Smooth muscle cell (in vitro differentiated cells): ENCODE measurements around the gene FAM170B. TPM values are rescaled to one million over a fixed set of nuclear protein-coding genes. Genes with fewer than 3 reads are reported as not detected.

Experiments
- DNase-seq: peaks from one replicate; lab custom pipeline; 2025; ENCODE audit not compliant: unreplicated experiment; lab: John Stamatoyannopoulos, UW
- H2AFZ ChIP-seq: fragments of 200-600 bp; sonication (generic); 2 replicates; pipeline ENCODE4 v1.6.0; 2016; ENCODE audit warnings: antibody characterized with exemption, low read depth, mild to moderate bottlenecking
- H3F3A ChIP-seq: fragments of 200-600 bp; sonication (generic); 2 replicates; pipeline ENCODE4 v1.6.0; 2017; ENCODE audit warnings: antibody characterized with exemption, low read depth
- H3K27ac ChIP-seq: fragments of 200-600 bp; sonication (generic); 2 replicates; pipeline ENCODE4 v1.5.1; 2016; ENCODE audit warnings: low read depth, mild to moderate bottlenecking
- H3K27me3 ChIP-seq: fragments of 200-600 bp; sonication (generic); 2 replicates; pipeline ENCODE4 v1.6.1; 2016; ENCODE audit warnings: low read depth, mild to moderate bottlenecking
- H3K36me3 ChIP-seq: fragments of 200-600 bp; sonication (generic); 2 replicates; pipeline ENCODE4 v1.5.1; 2016; ENCODE audit warnings: low read depth
- H3K4me1 ChIP-seq: fragments of 200-600 bp; sonication (generic); 2 replicates; pipeline ENCODE4 v1.5.1; 2016; ENCODE audit warnings: low read depth
- H3K4me2 ChIP-seq: fragments of 200-600 bp; sonication (generic); 2 replicates; pipeline ENCODE4 v1.6.0; 2016; ENCODE audit warnings: mild to moderate bottlenecking
- H3K4me3 ChIP-seq: fragments of 200-600 bp; sonication (generic); 2 replicates; pipeline ENCODE4 v1.5.1; 2016; ENCODE audit warnings: mild to moderate bottlenecking
- H3K79me2 ChIP-seq: fragments of 200-600 bp; sonication (generic); 2 replicates; pipeline ENCODE4 v1.6.0; 2016; ENCODE audit warnings: low read depth, mild to moderate bottlenecking
- H3K9ac ChIP-seq: fragments of 200-600 bp; sonication (generic); 2 replicates; pipeline ENCODE4 v1.6.0; 2016; ENCODE audit warnings: low read depth
- H3K9me3 ChIP-seq: fragments of 200-600 bp; sonication (generic); replicated peaks from 2 replicates; pipeline ENCODE4 v1.5.1; 2016; ENCODE audit warnings: low read depth
- H4K20me1 ChIP-seq: fragments of 200-600 bp; sonication (generic); 2 replicates; pipeline ENCODE4 v1.6.0; 2016; ENCODE audit warnings: low read depth
- CTCF ChIP-seq: fragments of 200-600 bp; sonication (generic); IDR thresholded peaks from 2 replicates; pipeline ENCODE4 v1.5.1; 2017; ENCODE audit warnings: borderline replicate concordance, mild to moderate bottlenecking, antibody characterized with exemption; ENCODE audit not compliant: insufficient read depth, poor library complexity, severe bottlenecking
- WGBS: methylation state at CpG from one replicate; pipeline ENCODE4 v1.1.7; 2016; ENCODE audit warnings: low lambda C conversion rate; 5-methylcytosine and 5-hydroxymethylcytosine counted together
- polyA plus RNA-seq: library from polyadenylated mRNA; unstranded; fragments of >200 nt; fragmentation: Nextera tagmentation; extraction: Ambion mirVana; gene quantifications from 2 replicates; pipeline ENCODE4 v1.2.1, GENCODE V29; 2016
- total RNA-seq: library from RNA; depleted of rRNA; stranded (reverse); fragments of >200 nt; gene quantifications from 2 replicates; pipeline ENCODE4 v1.2.3, GENCODE V29; 2014

The FAM170B gene
- total and polyA plus RNA-seq, 2 experiments from 2014 or later: not detected

GRCh38 chr10:49154641-49155040, 20.8 kb upstream of the FAM170B start:
- Histone ChIP-seq H3K36me3 (no peaks in the 10 kb centered on the region), H4K20me1 (no peaks in the 10 kb centered on the region), H3K79me2 (no peaks in the 10 kb centered on the region), H3K4me1 (no peaks in the 10 kb centered on the region), H3F3A (no peaks in the 10 kb centered on the region), H3K9ac (no peak overlapping the region), H2AFZ (no peak overlapping the region), H3K27ac (no peak overlapping the region), H3K9me3 (no peaks in the 10 kb centered on the region), H3K4me3 (no peak overlapping the region), H3K27me3 (peaks cover 10% of the 10 kb centered on the region), H3K4me2 (no peak overlapping the region)
- TF ChIP-seq CTCF: no peak
- 91% methylated on average over 6 of the region's 6 CpGs for WGBS
- DNase-seq: no peak

DNA sequence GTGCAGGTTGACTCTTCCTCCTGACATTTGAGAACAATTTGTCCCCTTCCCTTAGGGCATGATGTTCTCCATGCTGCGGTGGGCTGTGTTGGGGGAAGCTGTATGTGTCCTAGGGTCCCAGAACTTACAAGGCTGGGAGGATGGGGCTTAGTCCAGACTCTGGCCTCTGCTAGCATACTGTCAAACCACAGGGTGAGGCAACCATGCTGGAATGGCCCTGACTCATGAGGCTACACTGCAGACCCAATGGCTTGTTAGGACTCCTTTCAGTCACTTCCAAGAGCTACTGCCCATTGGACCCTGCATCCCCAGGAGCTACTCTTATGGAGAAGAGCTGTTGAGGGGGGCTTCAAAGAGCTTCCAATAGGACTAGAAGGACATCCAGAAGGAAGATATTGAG, 20.1 kb upstream of the FAM170B start:
- peak overlapping the region; percentile 17 for H2AFZ ChIP-seq
- no peak for DNase-seq

DNA sequence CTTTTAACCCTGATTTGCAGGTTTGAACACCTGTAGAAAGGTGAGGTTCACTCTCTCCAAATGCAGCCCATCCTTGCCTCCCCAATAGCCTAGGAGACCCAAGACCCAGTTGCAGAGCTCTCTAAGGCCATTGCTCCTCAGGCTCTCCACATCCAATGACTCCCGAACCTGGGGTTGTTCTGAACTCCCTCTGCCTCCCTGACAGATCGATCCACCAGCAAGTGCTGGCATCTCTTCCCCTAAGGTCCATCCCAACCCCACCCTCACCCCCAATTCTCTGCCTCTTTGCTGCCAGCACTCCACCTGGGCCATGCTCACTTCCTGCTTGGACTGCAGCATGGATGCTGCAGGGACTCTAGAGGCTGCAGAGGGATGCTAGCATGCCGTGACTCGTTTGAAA, 19.3 kb upstream of the FAM170B start:
- Histone ChIP-seq H3K36me3 (no peaks in the 10 kb centered on the region), H3K27ac (no peak overlapping the region), H3K4me2 (no peak overlapping the region), H3K4me3 (no peak overlapping the region), H3K9me3 (no peaks in the 10 kb centered on the region), H3K27me3 (peaks cover 4% of the 10 kb centered on the region), H3K4me1 (no peaks in the 10 kb centered on the region), H2AFZ (no peak overlapping the region), H3K9ac (no peak overlapping the region), H3F3A (no peaks in the 10 kb centered on the region), H3K79me2 (no peaks in the 10 kb centered on the region), H4K20me1 (no peaks in the 10 kb centered on the region)
- 69% methylated on average over 4 of the region's 4 CpGs for WGBS
- TF ChIP-seq CTCF: no peak
- DNase-seq: no peak

More for the DNA sequence above, 20.1 kb upstream of the FAM170B start:
- Histone ChIP-seq H3K27ac (no peak overlapping the region), H3F3A (no peaks in the 10 kb centered on the region), H3K79me2 (no peaks in the 10 kb centered on the region), H3K9ac (no peak overlapping the region), H3K27me3 (peaks cover 10% of the 10 kb centered on the region), H3K9me3 (no peaks in the 10 kb centered on the region), H4K20me1 (no peaks in the 10 kb centered on the region), H3K4me2 (no peak overlapping the region), H3K36me3 (no peaks in the 10 kb centered on the region), H3K4me1 (no peaks in the 10 kb centered on the region), H3K4me3 (no peak overlapping the region)
- 100% methylated on average over 1 of the region's 1 CpG for WGBS
- no peak for TF ChIP-seq CTCF

- Histone ChIP-seq H3K79me2 (no peaks in the 10 kb centered on the region), H3K9me3 (no peaks in the 10 kb centered on the region), H3K27ac (no peak overlapping the region), H3K4me1 (no peaks in the 10 kb centered on the region), H3K9ac (no peak overlapping the region), H3K4me2 (no peak overlapping the region), H3K36me3 (no peaks in the 10 kb centered on the region), H2AFZ (no peak overlapping the region), H4K20me1 (no peaks in the 10 kb centered on the region), H3K4me3 (no peak overlapping the region), H3F3A (no peaks in the 10 kb centered on the region), H3K27me3 (no peaks in the 10 kb centered on the region)
- 90% methylated on average over 4 of the region's 4 CpGs for WGBS
- no peak for TF ChIP-seq CTCF
- no peak for DNase-seq
These were observed 18.8 kb upstream of the FAM170B start for GRCh38 chr10:49152663-49153062.
